ENCODE measurements around the gene CCND1.

CCND1 gene

GRCh38 chr11:69642913-69643632, 2.1 kb downstream of the CCND1 start:
- DNase-seq (ENCODE audit: extremely low read depth, low read depth) = peak; percentile 58
- TF ChIP-seq, protein P1, sequence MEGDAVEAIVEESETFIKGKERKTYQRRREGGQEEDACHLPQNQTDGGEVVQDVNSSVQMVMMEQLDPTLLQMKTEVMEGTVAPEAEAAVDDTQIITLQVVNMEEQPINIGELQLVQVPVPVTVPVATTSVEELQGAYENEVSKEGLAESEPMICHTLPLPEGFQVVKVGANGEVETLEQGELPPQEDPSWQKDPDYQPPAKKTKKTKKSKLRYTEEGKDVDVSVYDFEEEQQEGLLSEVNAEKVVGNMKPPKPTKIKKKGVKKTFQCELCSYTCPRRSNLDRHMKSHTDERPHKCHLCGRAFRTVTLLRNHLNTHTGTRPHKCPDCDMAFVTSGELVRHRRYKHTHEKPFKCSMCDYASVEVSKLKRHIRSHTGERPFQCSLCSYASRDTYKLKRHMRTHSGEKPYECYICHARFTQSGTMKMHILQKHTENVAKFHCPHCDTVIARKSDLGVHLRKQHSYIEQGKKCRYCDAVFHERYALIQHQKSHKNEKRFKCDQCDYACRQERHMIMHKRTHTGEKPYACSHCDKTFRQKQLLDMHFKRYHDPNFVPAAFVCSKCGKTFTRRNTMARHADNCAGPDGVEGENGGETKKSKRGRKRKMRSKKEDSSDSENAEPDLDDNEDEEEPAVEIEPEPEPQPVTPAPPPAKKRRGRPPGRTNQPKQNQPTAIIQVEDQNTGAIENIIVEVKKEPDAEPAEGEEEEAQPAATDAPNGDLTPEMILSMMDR (IDR thresholded peaks at IDR 0.05; ENCODE audit: low read depth, low read length) = peak; percentile 65

- DNase-seq (ENCODE audit: extremely low read depth, low read depth) = no peak
- TF ChIP-seq, protein P1 (IDR thresholded peaks at IDR 0.05; ENCODE audit: low read depth, low read length) = no peak
These were observed 2.7 kb downstream of the CCND1 start for GRCh38 chr11:69643646-69644045.

DNA sequence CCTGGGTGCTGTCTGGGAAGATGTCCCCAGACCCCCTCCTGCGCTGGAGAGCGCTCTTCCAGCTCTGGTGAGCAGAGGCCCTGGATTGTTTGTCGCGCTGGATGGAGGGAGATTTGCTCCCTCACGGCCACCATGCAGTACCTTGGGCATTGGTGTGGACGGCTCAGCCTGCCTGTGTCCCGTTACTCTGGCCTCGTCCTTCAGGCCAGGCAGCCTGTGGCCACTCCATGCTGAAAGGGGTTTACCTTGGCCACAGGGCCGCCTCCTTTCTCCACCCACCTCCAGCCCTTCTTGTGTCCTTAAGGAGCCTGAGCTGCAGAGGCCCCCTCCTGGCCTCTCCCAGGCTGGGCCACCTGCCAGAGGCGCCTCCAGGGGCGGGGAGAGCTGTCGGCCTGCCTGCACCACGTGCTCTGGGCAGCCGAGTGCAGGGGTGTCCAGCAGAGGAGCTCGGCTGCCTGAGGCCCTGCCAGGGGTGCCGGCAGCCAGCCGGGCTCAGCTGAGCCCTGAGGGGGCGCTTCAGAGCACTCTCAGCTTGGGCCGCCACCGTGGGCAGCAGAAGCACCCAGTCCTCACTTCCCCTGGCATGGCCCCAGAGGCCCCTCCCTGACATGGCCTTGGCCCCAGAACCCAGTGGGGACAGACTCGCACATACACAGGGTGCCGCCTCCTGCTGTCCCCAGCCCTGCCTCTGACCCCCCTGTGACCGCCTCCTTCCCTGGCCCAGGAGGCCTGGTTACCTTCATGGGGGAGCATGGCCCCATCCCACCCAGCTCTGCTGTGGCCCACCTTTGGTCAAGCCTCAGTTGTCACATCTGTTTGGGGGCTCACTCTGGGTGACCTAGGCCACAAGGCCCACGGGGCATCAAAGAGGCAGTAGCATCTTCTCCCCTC, 3.4 kb downstream of the CCND1 start:
- TF ChIP-seq, protein P1 (IDR thresholded peaks at IDR 0.05; ENCODE audit: low read depth, low read length) = peak; percentile 38
- peak; percentile 77 for DNase-seq (ENCODE audit: extremely low read depth, low read depth)

GRCh38 chr11:69644962-69645675, 4.2 kb downstream of the CCND1 start:
- TF ChIP-seq, protein P1 (IDR thresholded peaks at IDR 0.05; ENCODE audit: low read depth, low read length) = no peak
- DNase-seq (ENCODE audit: extremely low read depth, low read depth) = no peak

DNA sequence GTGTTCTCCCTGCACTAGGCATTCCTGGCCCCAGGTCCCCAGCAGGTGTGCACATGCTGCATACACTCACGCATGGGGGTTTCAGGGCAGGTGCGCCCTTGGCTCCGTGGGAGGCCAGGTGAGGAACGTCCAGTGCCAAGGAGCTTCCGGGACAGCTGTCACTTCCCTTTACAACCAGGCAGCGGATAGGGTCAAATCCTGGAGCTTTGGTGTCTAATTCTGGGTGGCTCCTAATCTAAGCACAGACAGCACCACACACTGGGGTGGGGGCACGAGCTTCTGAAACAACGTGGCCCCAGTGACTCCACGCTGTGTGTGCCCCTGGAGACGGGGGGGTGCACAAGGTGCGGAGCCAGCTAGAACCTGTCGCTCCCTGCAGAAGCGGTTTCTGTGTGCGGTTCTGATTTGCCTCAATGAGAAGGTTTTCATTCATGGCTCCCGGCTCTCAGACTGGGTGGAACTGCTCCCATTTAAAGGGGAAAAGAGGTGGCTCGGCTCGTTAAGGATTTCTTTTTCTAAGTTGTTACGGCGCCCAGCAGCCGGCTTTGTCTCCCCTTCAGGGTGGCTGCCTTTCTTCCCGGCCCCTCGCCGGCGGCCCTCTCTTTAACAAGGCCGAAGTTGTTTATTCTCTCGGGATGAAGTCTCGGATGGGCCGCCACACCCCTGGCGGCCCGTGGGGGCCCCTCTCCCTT, 5.0 kb downstream of the CCND1 start:
- TF ChIP-seq, protein P1 (IDR thresholded peaks at IDR 0.05; ENCODE audit: low read depth, low read length) = no peak
- no peak for DNase-seq (ENCODE audit: extremely low read depth, low read depth)

GRCh38 chr11:69646493-69647389, 5.8 kb downstream of the CCND1 start:
- TF ChIP-seq, protein P1 (IDR thresholded peaks at IDR 0.05; ENCODE audit: low read depth, low read length) = no peak
- no peak for DNase-seq (ENCODE audit: extremely low read depth, low read depth)
